DMS53 treated with DMSO at 0.1 percent for 48 hours (cell line): Measurements from ENCODE around the gene ABCA7.
"Not testable (repeated sequence)": the region's sequence is repeated elsewhere in the genome, so short reads cannot be mapped to it uniquely, and the experiment has no call there.

Experiments used
- DNase-seq: peaks from one replicate; lab custom pipeline; 2025; ENCODE audit not compliant: unreplicated experiment; lab: John Stamatoyannopoulos, UW

Gene ABCA7

GRCh38 chr19:1017115-1017905, 22.6 kb upstream of the ABCA7 start:
- DNase-seq: no peak

- DNase-seq: no peak
Observed at GRCh38 chr19:1017906-1018305, 22.0 kb upstream of the ABCA7 start.

GRCh38 chr19:1018393-1018792, 21.5 kb upstream of the ABCA7 start:
- no peak for DNase-seq

GRCh38 chr19:1018932-1019615, 20.8 kb upstream of the ABCA7 start:
- DNase-seq: no peak

- DNase-seq: no peak
Observed at GRCh38 chr19:1019616-1019961, 20.3 kb upstream of the ABCA7 start.

GRCh38 chr19:1019980-1020867, 19.7 kb upstream of the ABCA7 start:
- DNase-seq: no peak

GRCh38 chr19:1020868-1021425, 19.0 kb upstream of the ABCA7 start, which contains the start of gene TMEM259:
Gene TMEM259, minus strand, starts transcription at chr19:1021123. Its CDS starts 127 bp downstream, at chr19:1020996.
- DNase-seq: peak; percentile 85

- DNase-seq: not testable (repeated sequence)
Observed at GRCh38 chr19:1023883-1024188, 16.1 kb upstream of the ABCA7 start.

GRCh38 chr19:1025080-1025479, 14.8 kb upstream of the ABCA7 start:
- DNase-seq: not testable (repeated sequence)

- DNase-seq: peak; percentile 51
Observed at GRCh38 chr19:1025960-1026782, 13.7 kb upstream of the ABCA7 start, which contains the start of gene CNN2. Gene CNN2, plus strand, starts transcription at chr19:1026608. Its CDS starts 54 bp downstream, at chr19:1026662.

- DNase-seq: no peak
Observed at GRCh38 chr19:1026783-1027649, 12.9 kb upstream of the ABCA7 start.

- DNase-seq: peak; percentile 12
Observed at GRCh38 chr19:1027650-1028061, 12.3 kb upstream of the ABCA7 start.

- DNase-seq: peak; percentile 21
Observed at GRCh38 chr19:1028062-1028926, 11.6 kb upstream of the ABCA7 start.

- no peak for DNase-seq
Observed at GRCh38 chr19:1032264-1032867, 7.5 kb upstream of the ABCA7 start.

- DNase-seq: no peak
Observed at GRCh38 chr19:1035998-1036621, 3.8 kb upstream of the ABCA7 start.

- DNase-seq: no peak
Observed at GRCh38 chr19:1037621-1038064, 2.3 kb upstream of the ABCA7 start.

GRCh38 chr19:1038978-1039645, 795 bp upstream of the ABCA7 start:
- DNase-seq: no peak
